Panc1 (cell line): ENCODE data around the gene TEX13B. TPM values are rescaled to one million over a fixed set of nuclear protein-coding genes. Genes with fewer than 3 reads are reported as not detected.

ENCODE experiments used
- ATAC-seq: fragments of 200-7000 bp; cut with Tn5 transposase; 2 replicates; pipeline ENCODE4 v1.9.1; 2020; ENCODE audit warnings: mild to moderate bottlenecking, moderate library complexity
- BruUV-seq: library from RNA; stranded (reverse); fragments of 400-500 nt; replicated peaks from 2 replicates; lab custom pipeline; 2021; lab: Mats Ljungman, UMichigan
- CTCF ChIA-PET: fragments of 300-600 bp; sonication (Branson Sonifier 250); formaldehyde crosslinking; loops from one replicate; lab custom pipeline; 2022; ENCODE audit warnings: antibody characterized with exemption; lab: Charles Lee
- POLR2A ChIA-PET: fragments of 300-600 bp; sonication (Branson Sonifier 250); formaldehyde crosslinking; loops from one replicate; lab custom pipeline; 2022; ENCODE audit warnings: antibody characterized with exemption; lab: Charles Lee
- DNase-seq: peaks from one replicate; pipeline ENCODE4 v3.0.0-alpha.2; 2010; ENCODE audit warnings: low read depth, low spot score
- H3K27ac ChIP-seq: 2 replicates; pipeline ENCODE4 v1.5.1; 2011; ENCODE audit warnings: mild to moderate bottlenecking, low read length, inconsistent platforms
- H3K27me3 ChIP-seq: fragments of 200-500 bp; sonication (Bioruptor generic); 2 replicates; pipeline ENCODE4 v1.6.0; 2014; ENCODE audit warnings: low read length, inconsistent platforms; ENCODE audit not compliant: control insufficient read depth, insufficient read depth
- H3K36me3 ChIP-seq: fragments of 200-500 bp; sonication (Bioruptor generic); 2 replicates; pipeline ENCODE4 v1.5.1; 2014; ENCODE audit warnings: inconsistent platforms, mild to moderate bottlenecking, low read length, moderate library complexity; ENCODE audit not compliant: control insufficient read depth, insufficient read depth
- H3K4me1 ChIP-seq: 2 replicates; pipeline ENCODE4 v1.5.1; 2011; ENCODE audit warnings: inconsistent platforms, mild to moderate bottlenecking, low read length, moderate library complexity; ENCODE audit not compliant: control insufficient read depth, insufficient read depth
- H3K4me3 ChIP-seq, 2 experiments: 2 replicates each; pipeline ENCODE4 v1.5.1; 2011 to 2012; ENCODE audit warnings: low read depth in 2 of 2, low read length in 2 of 2, mild to moderate bottlenecking in 2 of 2, inconsistent platforms in 1 of 2, moderate library complexity in 1 of 2
- H3K9me3 ChIP-seq: fragments of 200-500 bp; sonication (Bioruptor generic); 2 replicates; pipeline ENCODE4 v1.5.1; 2014; ENCODE audit warnings: low read depth, mild to moderate bottlenecking, inconsistent platforms, low read length, moderate library complexity; ENCODE audit not compliant: control insufficient read depth, insufficient read depth
- CTCF ChIP-seq: fragments of 450-650 bp; IDR thresholded peaks from 2 replicates; pipeline ENCODE4 v1.5.1; 2017; ENCODE audit warnings: mild to moderate bottlenecking
- POLR2AphosphoS5 ChIP-seq: IDR thresholded peaks from 2 replicates; pipeline ENCODE4 v1.6.1; 2012; ENCODE audit warnings: mild to moderate bottlenecking, low read depth, low read length, moderate library complexity
- SIN3A ChIP-seq: IDR thresholded peaks from 2 replicates; pipeline ENCODE4 v1.6.1; 2012; ENCODE audit warnings: low read depth, mild to moderate bottlenecking, low read length, moderate library complexity, borderline replicate concordance; ENCODE audit not compliant: insufficient read depth
- TCF7L2 ChIP-seq: IDR thresholded peaks from 2 replicates; pipeline ENCODE4 v1.6.1; 2011; ENCODE audit warnings: mild to moderate bottlenecking, low read depth, low read length, inconsistent platforms
- in situ Hi-C: cut with HindIII; loops from 2 replicates; pipeline ENCODE4 v1.10.0; 2016; ENCODE audit warnings: low sequenced_read_pairs, low pct_unique_long_range_greater_than_20kb
- intact Hi-C: fragments of 100-400 bp; cut with micrococcal nuclease; formaldehyde crosslinking; loops from one replicate; pipeline ENCODE4 v1.10.0; 2022; ENCODE audit not compliant: unreplicated experiment
- total RNA-seq: library from RNA; stranded (reverse); gene quantifications from one replicate; pipeline ENCODE4 v1.2.1, GENCODE V29; 2021; ENCODE audit not compliant: unreplicated experiment
- TF ChIP-seq, protein P1 (sequence below), 2 experiments: IDR thresholded peaks; 2 replicates each; pipeline ENCODE4 v1.6.1; 2011 to 2012; ENCODE audit warnings: low read depth in 2 of 2, control low read depth in 1 of 2, low read length in 1 of 2, mild to moderate bottlenecking in 1 of 2, moderate library complexity in 1 of 2; ENCODE audit not compliant: insufficient read depth in 1 of 2

TEX13B gene
- total RNA-seq, 1 experiment from 2014 or later, result not detected

DNA sequence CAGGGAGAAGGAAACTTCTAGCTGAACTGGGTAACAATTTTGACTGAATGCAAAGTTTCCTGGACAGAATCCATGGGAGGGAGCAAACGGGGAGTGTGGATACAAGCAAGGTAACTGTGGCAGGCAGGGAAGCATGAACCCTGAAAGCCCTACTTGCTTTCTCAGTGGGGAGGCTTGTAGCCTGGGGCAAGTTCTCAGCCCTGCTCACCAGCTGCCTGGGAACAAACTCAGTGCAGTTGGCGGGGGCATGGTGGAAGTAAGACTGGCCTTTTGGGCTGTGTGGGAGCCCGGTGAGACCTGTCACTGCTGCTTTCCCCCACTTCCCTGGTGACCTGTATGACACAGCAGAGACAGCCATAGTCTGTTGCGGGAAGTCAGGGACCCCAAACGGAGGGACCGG, 14.0 kb upstream of the TEX13B start:
- intact Hi-C loops, result no loop called here
- ATAC-seq (no peak), DNase-seq (no peak)
- no peaks in the 10 kb centered on the region for H3K4me1 ChIP-seq
- no peaks in the 10 kb centered on the region for H3K27me3 ChIP-seq
- BruUV-seq, result no TSS peak
- H3K27ac ChIP-seq, result no peak overlapping the region
- in situ Hi-C loops, result no loop called here
- ChIA-PET CTCF (no interaction called here), POLR2A (no interaction called here)
- TF ChIP-seq POLR2AphosphoS5, result no peak
- no peak for TF ChIP-seq SIN3A
- TF ChIP-seq, protein P1, sequence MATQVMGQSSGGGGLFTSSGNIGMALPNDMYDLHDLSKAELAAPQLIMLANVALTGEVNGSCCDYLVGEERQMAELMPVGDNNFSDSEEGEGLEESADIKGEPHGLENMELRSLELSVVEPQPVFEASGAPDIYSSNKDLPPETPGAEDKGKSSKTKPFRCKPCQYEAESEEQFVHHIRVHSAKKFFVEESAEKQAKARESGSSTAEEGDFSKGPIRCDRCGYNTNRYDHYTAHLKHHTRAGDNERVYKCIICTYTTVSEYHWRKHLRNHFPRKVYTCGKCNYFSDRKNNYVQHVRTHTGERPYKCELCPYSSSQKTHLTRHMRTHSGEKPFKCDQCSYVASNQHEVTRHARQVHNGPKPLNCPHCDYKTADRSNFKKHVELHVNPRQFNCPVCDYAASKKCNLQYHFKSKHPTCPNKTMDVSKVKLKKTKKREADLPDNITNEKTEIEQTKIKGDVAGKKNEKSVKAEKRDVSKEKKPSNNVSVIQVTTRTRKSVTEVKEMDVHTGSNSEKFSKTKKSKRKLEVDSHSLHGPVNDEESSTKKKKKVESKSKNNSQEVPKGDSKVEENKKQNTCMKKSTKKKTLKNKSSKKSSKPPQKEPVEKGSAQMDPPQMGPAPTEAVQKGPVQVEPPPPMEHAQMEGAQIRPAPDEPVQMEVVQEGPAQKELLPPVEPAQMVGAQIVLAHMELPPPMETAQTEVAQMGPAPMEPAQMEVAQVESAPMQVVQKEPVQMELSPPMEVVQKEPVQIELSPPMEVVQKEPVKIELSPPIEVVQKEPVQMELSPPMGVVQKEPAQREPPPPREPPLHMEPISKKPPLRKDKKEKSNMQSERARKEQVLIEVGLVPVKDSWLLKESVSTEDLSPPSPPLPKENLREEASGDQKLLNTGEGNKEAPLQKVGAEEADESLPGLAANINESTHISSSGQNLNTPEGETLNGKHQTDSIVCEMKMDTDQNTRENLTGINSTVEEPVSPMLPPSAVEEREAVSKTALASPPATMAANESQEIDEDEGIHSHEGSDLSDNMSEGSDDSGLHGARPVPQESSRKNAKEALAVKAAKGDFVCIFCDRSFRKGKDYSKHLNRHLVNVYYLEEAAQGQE (IDR thresholded peaks at IDR 0.05; ENCODE audit: insufficient read depth in 1 of 2, low read depth in 2 of 2, low read length in 1 of 2), result no peak
- TF ChIP-seq CTCF, result no peak
- no peak for TF ChIP-seq TCF7L2
- no peaks in the 10 kb centered on the region for H3K36me3 ChIP-seq
- no peaks in the 10 kb centered on the region for H3K9me3 ChIP-seq
- no peak overlapping the region for H3K4me3 ChIP-seq

- POLR2A ChIA-PET, result no interaction called here
- Histone ChIP-seq H3K27ac (no peak overlapping the region), H3K36me3 (no peaks in the 10 kb centered on the region), H3K27me3 (no peaks in the 10 kb centered on the region), H3K4me3 (no peak overlapping the region), H3K9me3 (no peaks in the 10 kb centered on the region), H3K4me1 (no peaks in the 10 kb centered on the region)
- in situ Hi-C loops (no loop called here), intact Hi-C loops (no loop called here)
- ATAC-seq, result no peak
- no peak for DNase-seq
- TF ChIP-seq, protein P1 (IDR thresholded peaks at IDR 0.05; ENCODE audit: insufficient read depth in 1 of 2, low read depth in 2 of 2, low read length in 1 of 2), result no peak
- TF ChIP-seq POLR2AphosphoS5, result no peak
- no peak for TF ChIP-seq CTCF
- no peak for TF ChIP-seq SIN3A
- TF ChIP-seq TCF7L2, result no peak
- no TSS peak for BruUV-seq
- CTCF ChIA-PET, result no interaction called here
These were observed 2.9 kb upstream of the TEX13B start for GRCh38 chrX:107985033-107985432.
